GM19372 (cell line): Measurements from ENCODE around the gene DENND5B.
"Not testable (repeated sequence)": the region's sequence is repeated elsewhere in the genome, so short reads cannot be mapped to it uniquely, and the experiment has no call there.

ENCODE experiments used
- ATAC-seq: cut with Tn5 transposase; IDR thresholded peaks from one replicate; pipeline ENCODE4 v1.9.1; 2021; ENCODE audit warnings: mild to moderate bottlenecking, low read depth, moderate library complexity; ENCODE audit not compliant: unreplicated experiment

The DENND5B gene

DNA sequence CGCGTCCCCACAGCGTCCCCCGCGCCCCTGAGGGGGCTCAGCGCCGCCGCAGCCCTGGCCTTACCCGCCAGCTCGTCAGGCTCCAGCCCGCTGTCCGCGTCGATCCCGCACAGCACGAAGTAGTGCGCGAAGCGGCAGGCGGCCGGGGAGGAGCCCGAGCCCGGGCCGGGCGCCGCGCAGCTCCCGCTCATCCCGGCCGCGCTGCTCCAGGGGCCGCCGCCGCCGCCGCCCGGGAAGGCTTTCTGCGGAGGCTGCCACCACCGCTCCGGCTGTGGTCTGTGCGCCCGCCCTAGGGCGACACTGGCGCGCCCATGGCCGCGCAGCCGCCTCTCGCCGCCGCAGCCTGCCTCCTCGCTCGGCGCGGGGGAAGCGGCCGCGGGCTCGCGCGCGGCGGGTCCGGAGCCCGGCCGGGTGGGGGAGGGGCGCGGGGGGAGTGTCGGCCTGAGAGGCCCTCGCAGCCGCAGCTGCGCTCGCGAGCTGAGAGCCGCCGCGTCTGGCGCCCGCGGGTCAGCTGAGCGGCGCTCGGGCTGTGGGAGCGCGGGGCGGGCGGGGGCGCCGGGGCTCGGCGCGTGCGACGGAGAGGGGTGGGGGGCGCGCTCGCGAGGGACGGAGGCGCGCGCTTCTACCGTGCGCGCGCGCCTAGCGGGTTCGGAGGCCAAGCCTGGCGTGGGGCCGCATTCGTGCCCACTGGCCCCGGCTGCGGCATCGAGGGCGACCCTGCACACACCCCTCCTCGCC, at the start of gene DENND5B:
DENND5B (minus strand) TSS at position 495 of the 738 bp plus-strand sequence; CDS start at position 191, 304 bp downstream.
- ATAC-seq: peak; percentile 45

GRCh38 chr12:31634620-31635019, 43.7 kb upstream of the DENND5B start:
- ATAC-seq: no peak

DNA sequence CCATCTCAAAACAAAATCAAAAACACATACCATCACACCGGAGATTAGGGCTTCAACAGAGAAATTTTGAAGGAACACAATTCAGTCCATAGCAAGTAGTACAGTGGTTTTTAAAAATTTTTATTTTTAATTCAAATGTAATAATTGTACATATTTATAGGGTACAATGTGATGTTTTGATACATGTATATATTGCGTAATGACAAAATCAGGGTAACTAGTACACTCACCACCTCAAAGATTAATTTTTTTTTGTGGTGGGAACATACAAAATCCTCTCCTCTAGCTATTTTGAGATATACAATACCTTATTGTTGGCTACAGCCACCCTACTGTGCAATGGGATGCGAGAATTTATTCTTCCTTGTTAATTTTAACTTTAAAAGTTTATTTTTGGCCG, 42.5 kb upstream of the DENND5B start:
- ATAC-seq: no peak

DNA sequence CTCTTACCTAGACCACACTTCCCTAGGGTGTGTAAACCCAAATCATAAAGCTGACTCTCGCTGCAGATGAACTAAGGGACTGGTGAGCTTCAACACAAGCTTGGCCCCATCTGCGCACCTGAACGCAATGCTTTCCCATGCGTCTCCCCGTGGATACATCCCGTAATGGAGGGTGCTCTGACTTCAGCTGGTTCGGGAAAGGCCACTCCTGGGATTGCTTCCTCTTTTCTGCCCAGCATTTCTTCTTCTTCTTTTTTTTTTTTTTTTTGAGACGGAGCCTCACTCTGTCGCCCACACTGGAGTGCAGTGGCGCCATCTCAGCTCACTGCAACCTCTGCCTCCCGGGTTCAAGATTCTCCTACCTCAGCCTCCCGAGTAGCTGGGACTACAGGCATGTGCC, 40.9 kb upstream of the DENND5B start:
- ATAC-seq: no peak

- ATAC-seq: no peak
Observed at GRCh38 chr12:31631023-31631724, 40.2 kb upstream of the DENND5B start.

DNA sequence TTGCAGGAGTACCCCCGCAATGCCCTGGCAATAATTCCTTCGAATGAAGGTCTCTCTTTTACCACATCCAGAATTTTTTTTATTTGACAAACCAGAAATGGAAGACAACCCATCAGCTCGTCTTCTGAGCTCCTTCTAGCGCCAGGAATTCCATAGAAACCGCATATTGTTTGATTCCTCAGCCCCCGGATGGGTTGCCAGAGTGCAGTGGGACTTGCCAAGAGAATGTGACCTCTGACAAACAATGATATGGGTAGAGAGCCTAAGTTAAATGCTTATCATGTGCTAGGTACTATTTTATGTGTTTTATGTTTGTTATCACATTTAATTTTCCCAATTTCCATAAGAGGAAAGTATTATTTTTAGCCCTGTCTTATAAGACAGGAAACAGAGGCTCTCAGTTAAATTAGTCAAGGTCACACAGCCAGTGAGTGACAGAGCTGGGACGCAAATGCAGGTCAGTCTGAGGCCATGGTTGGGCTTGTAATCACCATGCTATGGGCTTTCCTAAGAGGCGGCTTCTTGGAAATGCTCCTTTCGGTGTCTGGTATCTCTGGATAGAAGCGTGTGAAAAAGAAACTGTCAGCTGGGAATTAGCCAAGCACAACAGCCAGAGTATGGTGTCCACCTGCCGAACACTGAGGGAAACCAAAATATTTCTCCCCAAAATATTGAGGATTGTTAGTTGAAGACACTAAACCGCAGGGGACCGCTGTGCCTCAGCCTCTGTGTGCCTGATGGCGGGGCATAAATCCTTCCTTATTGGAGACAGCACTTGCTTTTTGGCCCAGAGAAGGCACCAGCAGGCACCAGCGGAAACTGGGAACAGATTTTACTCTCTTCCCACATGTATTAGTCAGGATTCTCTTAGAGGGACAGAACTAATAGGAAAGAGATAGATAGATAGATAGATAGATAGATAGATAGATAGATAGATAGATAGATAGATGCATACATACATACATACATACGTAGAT, 39.1 kb upstream of the DENND5B start:
- ATAC-seq: no peak

DNA sequence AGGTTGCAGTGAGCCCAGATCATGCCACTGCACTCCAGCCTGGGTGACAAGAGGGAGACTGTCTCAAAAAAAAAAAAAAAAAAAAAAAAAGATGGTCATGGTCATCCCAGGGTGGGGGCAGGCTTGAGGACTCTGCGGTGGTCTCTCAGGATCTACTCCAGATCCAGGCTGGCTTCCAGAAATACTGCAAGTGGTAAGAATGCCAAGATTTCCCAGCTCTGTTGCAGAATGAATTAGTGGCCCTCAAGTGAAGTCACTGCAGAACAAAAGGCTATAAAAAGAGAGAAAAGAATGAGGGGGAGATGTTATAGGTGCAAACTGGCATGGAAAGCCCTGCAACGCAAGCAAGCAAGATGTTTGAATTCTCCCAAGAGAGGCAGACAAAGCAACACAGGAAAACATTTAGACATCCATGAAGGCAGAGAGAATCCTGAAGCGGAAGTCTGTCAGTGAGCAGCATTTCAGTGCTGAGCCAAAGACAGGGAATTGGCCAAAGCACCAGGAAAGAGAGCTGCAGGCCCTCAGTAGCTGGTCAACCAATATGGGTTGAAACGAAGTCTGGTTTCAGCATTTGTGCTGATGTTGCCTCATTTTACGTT, 36.6 kb upstream of the DENND5B start:
- ATAC-seq: no peak

DNA sequence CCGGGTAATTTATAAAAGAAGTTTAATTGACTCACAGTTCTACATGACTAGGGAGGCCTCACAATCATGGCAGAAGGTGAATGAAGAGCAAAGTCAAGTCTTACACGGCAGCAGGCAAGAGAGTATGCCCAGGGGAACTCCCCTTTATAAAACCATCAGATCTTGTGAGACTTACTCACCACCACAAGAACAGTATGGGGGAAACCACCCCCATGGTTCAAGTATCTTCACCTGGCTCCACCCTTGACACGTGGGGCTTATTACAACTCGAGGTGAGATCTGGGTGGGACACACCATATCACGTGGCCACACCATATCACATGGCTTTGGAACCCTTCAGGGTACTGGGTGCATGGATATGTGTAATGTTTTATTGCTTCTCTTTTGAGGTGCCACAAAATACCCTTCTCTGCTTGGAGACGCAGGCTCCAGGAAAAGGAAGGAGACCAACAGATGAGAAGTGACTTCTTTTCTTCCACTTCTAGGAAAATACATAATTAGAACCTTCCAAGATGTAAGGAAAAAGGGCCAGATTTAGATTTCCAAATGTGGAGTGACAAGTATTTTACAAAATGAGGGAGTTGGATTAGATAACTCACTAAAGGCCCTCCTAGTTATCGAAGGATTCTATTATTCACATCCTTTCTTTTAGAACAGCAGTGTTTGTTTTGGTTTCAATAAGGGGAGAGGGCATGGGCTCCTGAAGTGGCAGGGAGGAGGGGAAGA, 35.5 kb upstream of the DENND5B start:
- ATAC-seq: no peak

DNA sequence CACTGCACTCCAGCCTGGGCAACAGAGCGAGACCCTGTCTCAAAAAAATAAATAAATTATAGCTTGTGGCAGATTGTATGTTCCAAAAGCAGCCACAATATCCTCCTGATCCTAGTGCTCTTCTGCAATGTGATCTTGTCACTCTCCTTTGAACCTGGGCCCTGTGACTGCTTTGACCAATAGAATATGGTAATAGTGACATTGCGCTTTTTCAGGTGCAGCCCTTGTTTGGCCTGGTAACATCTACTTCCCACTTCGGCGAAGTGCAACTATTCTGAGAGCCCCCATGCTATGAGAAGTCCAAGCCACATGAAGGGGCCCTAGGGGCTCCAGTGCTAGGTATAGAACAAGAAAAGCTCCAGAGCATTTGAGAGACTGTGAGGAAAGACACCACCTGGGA, 31.1 kb upstream of the DENND5B start:
- ATAC-seq: no peak

GRCh38 chr12:31620311-31620710, 29.4 kb upstream of the DENND5B start:
- ATAC-seq: no peak

- no peak for ATAC-seq
Observed at GRCh38 chr12:31618228-31619025, 27.5 kb upstream of the DENND5B start.

GRCh38 chr12:31612819-31613218, 21.9 kb upstream of the DENND5B start:
- no peak for ATAC-seq

DNA sequence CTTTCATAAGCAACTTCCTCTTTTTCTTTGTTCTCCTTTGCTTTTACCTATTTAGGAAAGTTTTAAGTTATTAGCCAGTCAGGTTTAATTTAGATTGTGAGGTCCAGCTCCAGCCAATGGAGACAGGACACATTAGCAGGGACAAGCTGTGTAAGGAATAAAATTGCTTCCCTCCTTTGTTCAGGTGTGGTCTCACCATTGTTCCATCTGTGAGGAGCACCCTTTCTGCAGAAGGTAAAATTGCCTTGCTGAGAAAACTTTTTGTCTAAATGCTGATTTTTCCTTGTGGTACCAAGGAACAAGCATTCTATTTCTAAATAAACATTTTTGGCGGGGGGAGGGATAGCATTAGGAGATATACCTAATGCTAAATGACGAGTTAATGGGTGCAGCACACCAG, 17.4 kb upstream of the DENND5B start:
- not testable (repeated sequence) for ATAC-seq

DNA sequence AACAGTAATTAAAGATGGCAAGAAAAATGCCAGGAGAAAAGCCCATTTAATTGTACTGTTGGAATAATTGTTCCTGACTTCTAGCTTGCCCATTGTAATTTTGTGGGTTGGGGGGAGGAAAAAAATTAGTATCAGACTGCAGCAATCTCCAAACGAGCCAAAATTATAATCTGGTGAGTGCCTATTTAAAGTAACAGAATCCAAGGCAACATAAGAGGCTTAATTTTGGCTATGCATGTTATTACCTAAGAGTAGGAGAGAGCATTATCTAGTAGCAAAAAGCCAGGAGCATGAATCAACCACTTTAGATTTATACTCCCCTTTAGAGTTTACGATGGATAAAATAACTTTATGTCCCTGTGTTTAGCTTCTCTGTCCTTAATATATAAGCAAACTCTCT, 14.6 kb upstream of the DENND5B start:
- ATAC-seq: no peak

DNA sequence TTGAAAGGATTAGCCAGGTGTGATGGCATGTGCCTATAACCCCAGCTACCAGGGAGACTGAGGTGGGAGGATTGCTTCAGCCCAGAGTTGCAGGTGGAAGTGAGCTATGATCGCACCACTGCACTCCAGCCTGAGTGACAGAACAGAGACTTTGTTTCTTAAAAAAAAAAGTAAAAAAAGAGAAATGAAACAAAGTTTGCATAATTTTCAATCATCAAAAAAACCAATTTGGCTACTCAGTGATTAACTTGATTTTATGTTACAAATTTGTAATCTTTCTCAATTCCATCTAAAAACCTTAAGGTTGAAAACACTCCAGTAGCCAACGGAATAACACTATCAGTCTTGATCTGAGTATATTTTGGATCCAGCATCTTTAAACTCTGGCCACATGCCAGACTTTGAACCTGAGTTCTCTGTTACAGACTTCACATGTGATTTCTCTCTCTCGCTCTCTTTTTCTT, 12.6 kb upstream of the DENND5B start:
- ATAC-seq: peak; percentile 95

- ATAC-seq: no peak
Observed at GRCh38 chr12:31600750-31601149, 9.8 kb upstream of the DENND5B start.

DNA sequence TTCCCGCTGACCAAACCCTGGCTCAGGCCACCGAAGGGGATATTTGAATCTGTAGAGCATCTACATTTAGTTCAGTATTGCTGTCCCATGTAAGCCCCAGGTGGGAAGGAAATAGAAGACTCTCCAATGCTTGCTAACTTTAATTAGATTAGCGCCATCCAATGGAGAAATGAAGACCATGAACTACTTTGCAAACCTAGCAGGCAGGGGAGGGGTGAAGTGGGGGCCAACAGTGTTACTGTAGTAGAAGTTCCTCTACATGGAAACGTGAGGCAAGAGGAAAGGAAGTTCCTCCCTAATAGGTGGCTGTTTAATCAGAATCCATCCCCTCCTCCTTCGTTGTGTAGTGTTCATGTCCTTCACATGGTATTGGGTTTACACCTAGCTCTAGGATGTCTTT, 9.3 kb upstream of the DENND5B start:
- no peak for ATAC-seq

DNA sequence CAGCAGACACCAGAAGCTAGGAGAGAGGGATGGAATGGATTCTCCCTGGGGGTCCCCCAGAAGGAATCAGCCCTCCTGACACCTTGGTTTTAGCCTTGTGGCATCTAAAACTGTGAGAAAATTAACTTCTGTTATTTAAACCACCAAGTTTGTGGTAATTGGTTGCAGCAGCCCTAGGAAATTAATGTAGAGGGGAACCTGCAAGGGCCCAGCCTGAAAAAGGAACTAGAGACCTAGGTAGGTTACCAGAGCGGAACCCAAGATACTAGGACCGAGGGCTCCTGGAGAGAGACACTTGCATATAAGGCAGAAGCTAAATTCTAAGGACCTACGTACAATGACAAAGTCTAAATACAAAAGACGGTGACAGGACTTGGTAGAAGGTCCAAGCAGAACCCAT, 8.1 kb upstream of the DENND5B start:
- peak; percentile 50 for ATAC-seq

GRCh38 chr12:31597066-31597465, 6.1 kb upstream of the DENND5B start:
- no peak for ATAC-seq
